NCI-H524 (cell line): ENCODE data around the gene PLA2G2C.
"Not testable (repeated sequence)": the region's sequence is repeated elsewhere in the genome, so short reads cannot be mapped to it uniquely, and the experiment has no call there.

Source experiments
- DNase-seq, 2 experiments: peaks; one replicate each; lab custom pipeline; 2025; lab: John Stamatoyannopoulos, UW

Gene PLA2G2C

GRCh38 chr1:20185834-20186782 lies at the start of gene PLA2G2C, which contains the start of gene UBXN10:
PLA2G2C (minus strand) TSS chr1:20186518; CDS start chr1:20177363, 9,155 bp downstream.
UBXN10 (plus strand) TSS chr1:20186096; CDS start chr1:20190562, 4,466 bp downstream.
- DNase-seq, result no peak

- no peak for DNase-seq
Observed at GRCh38 chr1:20234788-20235535, 48.6 kb upstream of the PLA2G2C start.

- peak; percentile 39 to 71 for DNase-seq
Observed at GRCh38 chr1:20233866-20234265, 47.5 kb upstream of the PLA2G2C start.

- DNase-seq, result peak in 1 of 2 experiments; percentile 55
Observed at GRCh38 chr1:20233394-20233793, 47.1 kb upstream of the PLA2G2C start.

GRCh38 chr1:20232564-20232963 lies 46.2 kb upstream of the PLA2G2C start:
- not testable (repeated sequence) for DNase-seq

GRCh38 chr1:20229171-20229570 lies 42.9 kb upstream of the PLA2G2C start:
- DNase-seq, result no peak

GRCh38 chr1:20228314-20228825 lies 42.1 kb upstream of the PLA2G2C start:
- no peak for DNase-seq

GRCh38 chr1:20227704-20228103 lies 41.4 kb upstream of the PLA2G2C start:
- DNase-seq, result no peak

- DNase-seq, result no peak
Observed at GRCh38 chr1:20224546-20224945, 38.2 kb upstream of the PLA2G2C start.

- peak; percentile 87 to 88 for DNase-seq
Observed at GRCh38 chr1:20223551-20224419, 37.5 kb upstream of the PLA2G2C start.

- DNase-seq, result no peak
Observed at GRCh38 chr1:20223106-20223505, 36.8 kb upstream of the PLA2G2C start.

- DNase-seq, result peak in 1 of 2 experiments; percentile 49
Observed at GRCh38 chr1:20220036-20220435, 33.7 kb upstream of the PLA2G2C start.

- DNase-seq, result not testable (repeated sequence)
Observed at GRCh38 chr1:20219053-20219452, 32.7 kb upstream of the PLA2G2C start.

GRCh38 chr1:20216574-20216973 lies 30.3 kb upstream of the PLA2G2C start:
- peak in 1 of 2 experiments; percentile 50 for DNase-seq

- DNase-seq, result no peak
Observed at GRCh38 chr1:20215716-20216115, 29.4 kb upstream of the PLA2G2C start.

- DNase-seq, result peak; percentile 88 to 92
Observed at GRCh38 chr1:20212685-20213331, 26.5 kb upstream of the PLA2G2C start.

- DNase-seq, result no peak
Observed at GRCh38 chr1:20212085-20212684, 25.9 kb upstream of the PLA2G2C start.

GRCh38 chr1:20211511-20211931 lies 25.2 kb upstream of the PLA2G2C start:
- no peak for DNase-seq

GRCh38 chr1:20210736-20211460 lies 24.6 kb upstream of the PLA2G2C start:
- no peak for DNase-seq

GRCh38 chr1:20209471-20209870 lies 23.2 kb upstream of the PLA2G2C start:
- no peak for DNase-seq
